Stimulated activated CD4-positive, alpha-beta T cell treated with anti-CD3 and anti-CD28 coated beads, Interleukin-15, amount 100 ng/mL, for 1 hour (primary cell): ENCODE data around the gene BCAS4.
"Not testable (repeated sequence)": the region's sequence is repeated elsewhere in the genome, so short reads cannot be mapped to it uniquely, and the experiment has no call there.

Experiments
- DNase-seq, 2 donors: peaks; one replicate each; pipeline ENCODE4 v3.0.0-alpha.2; 2020; ENCODE audit warnings: low read depth in 1 of 2, low spot score in 1 of 2

Gene BCAS4

DNA sequence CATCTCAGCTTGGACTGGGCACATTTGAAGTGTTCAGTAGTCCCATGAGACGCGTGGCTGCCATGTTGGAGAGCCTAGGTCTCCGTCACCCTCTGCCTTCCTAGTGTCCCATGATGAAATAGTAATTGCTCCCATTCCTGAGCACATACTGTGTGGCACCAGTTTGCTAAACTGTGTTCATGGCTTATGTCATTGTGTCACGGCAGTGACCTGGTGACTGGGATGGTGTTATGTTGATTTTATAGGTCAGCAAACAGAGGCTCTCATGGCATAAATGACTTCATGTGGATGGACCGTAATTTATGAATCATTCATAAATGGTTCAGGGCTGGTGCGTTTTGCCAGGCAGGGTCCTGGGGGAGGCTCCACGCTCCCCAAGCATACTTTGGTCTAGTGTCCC lies 3.8 kb downstream of the BCAS4 start:
- DNase-seq: no peak

GRCh38 chr20:50799176-50799889 lies 4.5 kb downstream of the BCAS4 start:
- DNase-seq: no peak

- no peak for DNase-seq
Observed at GRCh38 chr20:50799890-50800550, 5.2 kb downstream of the BCAS4 start.

DNA sequence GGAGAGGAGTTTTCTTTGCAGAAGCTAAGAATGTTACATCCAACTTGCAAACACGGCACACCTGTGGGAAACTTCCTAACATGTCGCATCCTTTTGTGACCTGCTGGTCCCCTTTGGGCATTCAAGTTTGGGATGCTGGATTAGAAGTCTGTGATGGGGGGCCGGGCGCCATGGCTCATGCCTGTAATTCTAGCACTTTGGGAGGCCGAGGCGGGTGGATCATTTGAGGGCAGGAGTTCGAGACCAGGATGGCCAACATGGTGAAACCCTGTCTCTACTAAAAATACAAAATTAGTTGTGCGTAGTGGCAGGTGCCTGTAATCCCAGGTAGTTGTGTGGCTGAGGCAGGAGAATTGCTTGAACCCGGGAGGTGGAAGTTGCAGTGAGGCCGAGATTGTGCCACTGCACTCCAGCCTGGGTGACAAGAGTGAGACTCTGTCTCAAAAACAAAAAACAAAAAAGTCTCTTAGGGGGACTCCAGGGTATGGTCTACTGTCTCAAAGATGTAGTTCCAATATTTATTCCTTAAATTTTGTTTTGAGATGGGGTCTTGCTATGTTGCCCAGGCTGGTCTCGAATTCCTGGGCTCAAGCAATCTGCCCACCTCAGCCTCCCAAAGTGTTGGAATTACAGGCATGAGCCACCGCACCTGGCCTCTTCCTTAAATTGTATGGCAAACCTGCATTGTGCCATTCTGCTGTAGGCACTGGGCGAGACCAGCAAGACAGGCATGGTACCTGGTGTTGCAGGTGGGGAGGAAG lies 6.3 kb downstream of the BCAS4 start:
- not testable (repeated sequence) for DNase-seq

DNA sequence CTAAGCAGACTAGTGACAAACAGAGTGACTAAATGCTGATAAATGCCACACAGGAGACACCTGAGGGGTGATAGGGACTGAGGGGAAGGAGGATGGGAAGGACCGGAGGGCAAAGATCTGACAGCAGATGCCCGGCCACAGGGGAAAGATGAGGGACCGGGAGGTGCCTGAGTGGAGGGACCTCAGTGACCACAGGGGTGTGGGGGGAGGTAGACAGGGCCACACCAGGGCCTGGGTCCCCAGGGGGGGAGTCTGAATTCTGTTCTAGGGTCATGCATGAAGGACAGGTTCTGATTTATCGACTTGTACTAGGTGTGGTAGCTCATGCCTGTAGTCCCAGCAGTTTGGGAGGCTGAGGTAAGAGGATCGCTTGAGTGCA lies 6.9 kb downstream of the BCAS4 start:
- no peak for DNase-seq

DNA sequence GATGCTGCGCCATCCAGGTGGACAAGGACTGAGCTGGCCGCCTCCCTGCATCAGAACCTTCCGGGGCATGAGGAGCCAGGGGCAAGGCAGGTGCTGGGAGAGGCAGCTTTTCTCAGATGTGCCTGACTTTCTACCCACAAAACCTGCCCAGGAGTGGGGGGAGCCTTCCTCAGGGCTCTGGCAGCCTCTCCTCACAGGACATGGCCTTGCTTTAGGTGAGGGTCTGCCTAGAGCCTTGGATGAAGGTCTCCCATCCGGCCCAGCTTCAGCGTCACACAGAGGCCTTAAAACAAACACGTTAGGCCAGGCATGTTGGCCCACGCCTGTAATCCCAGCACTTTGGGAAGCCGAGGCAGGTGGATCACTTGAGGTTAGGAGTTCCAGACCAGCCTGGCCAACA lies 7.4 kb downstream of the BCAS4 start:
- DNase-seq: no peak

DNA sequence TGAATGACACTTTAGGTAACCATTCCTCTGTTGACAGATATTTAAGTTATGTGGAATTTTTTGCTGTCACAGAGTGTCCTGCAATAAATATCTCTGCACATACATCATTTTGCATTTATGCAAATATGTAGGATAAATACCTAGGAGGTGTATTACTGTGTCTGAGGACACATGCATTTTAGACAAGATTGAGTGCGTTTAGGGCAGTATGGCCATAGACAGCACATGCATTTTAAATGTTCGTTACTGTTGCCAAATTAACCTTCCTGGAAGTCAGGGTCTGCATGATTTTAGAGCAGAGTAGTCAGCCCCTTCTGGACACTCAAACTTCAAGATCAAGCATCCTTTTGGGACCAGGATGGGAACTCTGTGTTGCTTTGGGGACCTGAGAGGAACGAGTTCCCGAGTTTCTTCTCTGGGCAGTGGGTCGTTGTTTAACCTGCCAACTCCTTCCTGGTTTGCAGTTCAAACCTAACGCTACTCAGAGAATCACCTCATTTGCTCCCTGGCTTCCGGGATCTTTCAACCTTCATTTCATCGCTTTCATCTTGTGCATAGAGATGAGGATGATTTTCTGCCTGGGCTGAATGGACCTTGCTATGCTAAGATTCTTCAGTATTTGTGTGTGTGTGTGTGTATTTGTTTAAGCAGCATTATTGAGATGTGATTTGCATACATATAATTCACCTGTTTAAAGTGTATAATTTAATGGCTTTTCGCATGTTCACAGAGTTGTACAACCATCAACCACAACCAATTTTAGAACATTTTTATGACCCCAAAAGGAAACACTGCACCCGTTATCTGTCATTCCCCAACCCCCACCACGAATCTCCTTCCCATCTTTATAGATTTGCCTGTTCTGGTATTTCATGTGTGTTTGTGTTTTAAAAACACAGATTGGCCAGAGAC lies 9.8 kb downstream of the BCAS4 start:
- DNase-seq: no peak

DNA sequence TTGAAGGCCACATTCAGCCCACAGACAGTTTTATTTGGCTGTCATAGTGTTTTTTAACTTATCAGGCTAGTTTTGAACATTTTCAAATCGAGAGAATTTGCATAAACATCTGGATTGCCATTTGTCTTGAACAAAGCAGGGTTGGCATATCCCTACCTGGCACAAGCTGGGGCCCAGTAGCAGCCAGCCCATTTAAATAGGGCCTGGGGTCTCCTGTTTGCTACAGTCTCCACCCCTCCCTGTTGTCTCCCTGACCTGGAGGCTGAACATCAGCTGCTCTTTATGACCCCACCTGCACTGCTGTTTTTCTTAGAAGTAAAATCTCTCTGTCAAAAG lies 10.5 kb downstream of the BCAS4 start:
- no peak for DNase-seq

DNA sequence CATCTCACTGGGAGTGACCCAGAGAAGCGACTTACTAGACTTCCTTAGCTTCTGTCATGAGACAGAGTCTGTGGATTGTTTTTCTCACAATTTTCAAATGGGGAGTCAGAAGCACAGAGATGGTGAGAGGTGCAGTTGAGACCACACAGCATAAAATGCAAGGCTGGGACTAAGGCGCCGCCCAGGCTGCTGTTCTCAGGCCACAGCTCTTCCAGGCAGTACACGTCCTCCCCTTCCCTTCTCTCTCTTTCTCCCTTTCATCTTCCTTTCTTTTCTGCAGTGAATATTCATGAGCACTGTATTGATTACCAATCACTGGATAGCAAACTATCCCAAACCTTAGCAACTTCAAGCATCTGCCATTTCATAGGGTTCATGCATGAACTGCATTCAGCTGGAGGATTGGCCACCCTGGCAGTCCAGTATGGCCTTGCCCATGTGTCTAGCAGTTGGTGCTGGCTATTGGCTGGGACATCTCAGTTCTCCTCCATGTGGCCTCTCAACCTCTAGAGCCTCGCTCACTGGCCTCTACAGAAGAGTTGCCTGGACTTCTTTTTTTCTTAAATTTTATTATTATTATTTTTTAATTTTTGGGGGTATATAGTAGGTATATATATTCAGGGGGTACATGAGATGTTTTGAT lies 11.4 kb downstream of the BCAS4 start:
- no peak for DNase-seq

DNA sequence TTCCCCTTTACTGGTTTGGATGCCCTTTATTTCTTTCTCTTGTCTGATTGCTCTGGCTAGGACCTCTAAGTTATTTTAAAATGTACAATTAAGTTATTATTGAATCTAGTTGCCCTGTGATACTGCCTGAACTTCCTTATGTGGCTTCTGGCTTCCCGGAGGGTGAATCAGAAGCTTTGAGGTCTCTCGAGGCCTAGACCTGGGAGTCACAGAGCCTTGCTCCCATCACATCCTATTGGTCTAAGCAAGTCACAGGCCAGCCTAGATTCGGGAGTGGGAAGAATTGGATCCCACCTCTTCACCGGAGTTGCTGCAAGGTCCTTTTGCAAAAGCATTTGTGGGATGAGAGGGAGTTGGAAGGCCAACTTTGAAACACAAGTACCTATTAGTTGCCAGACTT lies 15.2 kb downstream of the BCAS4 start:
- DNase-seq: no peak

- DNase-seq: no peak
Observed at GRCh38 chr20:50810842-50811241, 16.0 kb downstream of the BCAS4 start.

GRCh38 chr20:50813101-50813643 lies 18.3 kb downstream of the BCAS4 start:
- no peak for DNase-seq

- no peak for DNase-seq
Observed at GRCh38 chr20:50813801-50814200, 18.9 kb downstream of the BCAS4 start.

DNA sequence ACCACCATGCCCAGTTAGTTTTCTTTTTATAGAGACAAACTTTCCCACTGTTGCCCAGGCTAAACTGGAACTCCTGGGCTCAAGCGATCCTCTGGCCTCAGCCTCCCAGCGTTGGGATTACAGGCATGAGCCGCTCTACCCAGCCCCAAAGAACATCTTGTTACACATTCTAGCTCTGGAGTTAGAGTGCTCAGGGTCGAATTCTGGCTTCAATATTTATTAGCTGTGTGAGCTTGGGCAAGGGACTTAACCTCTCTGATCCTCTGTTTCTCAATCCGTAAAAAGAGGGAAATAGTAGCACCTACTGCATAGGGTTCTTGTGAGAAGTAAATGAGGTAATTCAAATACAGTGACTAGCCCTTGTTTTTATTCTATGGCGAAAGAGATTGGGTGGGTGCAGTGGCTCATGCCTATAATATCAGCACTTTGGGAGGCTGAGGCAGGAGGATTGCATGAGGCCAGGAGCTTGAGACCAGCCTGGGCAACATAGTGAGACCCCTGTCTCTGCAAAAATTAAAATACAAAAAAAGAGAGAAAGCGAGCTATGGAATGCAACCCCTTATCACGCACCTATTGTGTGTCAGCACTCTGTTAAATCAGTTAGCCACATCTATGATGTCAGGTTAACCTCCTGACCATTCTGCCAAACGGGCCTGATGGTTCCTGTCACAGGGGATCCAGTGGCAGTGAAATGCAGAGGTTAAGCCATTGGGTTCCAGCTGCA lies 19.7 kb downstream of the BCAS4 start:
- no peak for DNase-seq

- no peak for DNase-seq
Observed at GRCh38 chr20:50815162-50815989, 20.5 kb downstream of the BCAS4 start.

DNA sequence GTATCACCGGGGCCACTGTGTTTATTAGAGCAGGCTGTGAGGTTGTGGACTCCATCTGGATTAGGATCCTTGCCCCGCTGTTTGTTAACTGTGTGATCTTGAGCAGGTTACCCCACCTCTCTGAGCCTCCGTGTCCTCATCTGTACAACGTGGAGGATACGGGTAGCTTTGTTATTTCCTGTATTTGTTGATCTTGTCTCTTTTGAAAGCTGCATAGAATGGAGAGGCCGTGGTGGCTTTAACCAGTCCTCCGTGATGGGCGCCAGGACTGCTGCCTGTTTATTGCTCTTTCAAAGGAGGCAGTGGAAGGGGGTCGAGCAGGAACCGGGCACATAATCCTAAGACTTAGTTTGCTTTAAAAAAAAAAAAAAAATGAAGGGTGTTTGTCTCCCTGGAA lies 22.9 kb downstream of the BCAS4 start:
- DNase-seq: no peak

GRCh38 chr20:50819349-50819748 lies 24.5 kb downstream of the BCAS4 start:
- no peak for DNase-seq

DNA sequence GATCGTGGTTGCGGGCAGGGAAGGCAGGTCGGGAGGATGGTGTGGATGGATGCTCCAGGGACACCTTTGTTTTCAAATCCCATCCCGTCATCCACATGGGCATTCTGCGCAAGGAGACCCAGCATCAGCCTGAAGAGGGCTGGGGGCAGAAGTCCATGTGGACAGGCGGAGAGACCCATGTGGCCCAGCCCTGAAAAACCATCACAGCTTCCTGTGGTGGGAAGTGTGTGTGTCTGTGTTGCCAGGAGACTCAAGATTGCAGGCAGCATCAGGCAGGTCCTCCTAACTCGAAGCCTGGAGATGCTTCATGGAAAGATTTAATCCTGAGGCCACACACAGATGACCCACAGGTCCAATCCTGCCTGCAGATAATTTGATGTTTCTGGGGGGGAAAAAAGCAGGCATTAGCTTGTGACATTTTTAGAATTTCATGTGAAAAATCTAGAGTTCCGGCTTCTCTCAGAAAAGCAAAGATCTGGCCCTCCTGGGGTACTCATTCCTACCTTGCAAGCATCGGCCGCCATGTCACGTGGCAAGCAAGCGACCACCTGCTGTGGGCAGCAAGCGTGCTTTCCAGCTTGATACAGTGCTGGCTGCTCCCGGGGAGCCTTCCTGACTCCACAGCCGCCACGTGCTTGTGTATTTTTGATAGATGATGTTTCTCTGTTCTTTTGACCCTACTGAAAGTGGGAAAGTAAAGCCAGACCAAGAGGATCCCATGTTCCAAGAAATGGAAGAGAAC lies 25.8 kb downstream of the BCAS4 start:
- DNase-seq: no peak
